Thyroid gland (tissue), 4 donors: Measurements from ENCODE around the gene CAMTA1.

Experiments used
- CTCF ChIP-seq, 6 experiments: fragments of 200-600 bp in 3 of 6; fragments of 450-650 bp in 3 of 6; sonication (generic) in 3 of 6; IDR thresholded peaks; one replicate each; pipeline ENCODE4 v1.5.1; 2016 to 2019; ENCODE audit warnings: antibody characterized with exemption in 6 of 6, mild to moderate bottlenecking in 2 of 6, inconsistent platforms in 1 of 6, moderate library complexity in 1 of 6
- POLR2A ChIP-seq, 2 donors: fragments of 450-650 bp; IDR thresholded peaks; one replicate each; pipeline ENCODE4 v1.6.1; 2017; ENCODE audit warnings: antibody characterized with exemption in 2 of 2, mild to moderate bottlenecking in 2 of 2, moderate library complexity in 1 of 2

- TF ChIP-seq POLR2A (IDR thresholded peaks at IDR 0.05): no peak
- peak in 4 of 6 experiments; percentile 10 to 45 (median 27) for TF ChIP-seq CTCF (IDR thresholded peaks at IDR 0.05)
Observed at GRCh38 chr1:7224644-7225043, 439.4 kb downstream of the CAMTA1 start.
